Spleen (tissue), 7 donors: ENCODE measurements around the gene CLIP1.

Experiments used
- POLR2A ChIP-seq, 3 donors: fragments of 450-650 bp; IDR thresholded peaks; one replicate each; pipeline ENCODE4 v1.5.1; 2017; ENCODE audit warnings: antibody characterized with exemption in 3 of 3, mild to moderate bottlenecking in 1 of 3
- POLR2AphosphoS5 ChIP-seq, 3 donors: sonication (generic); formaldehyde crosslinking; IDR thresholded peaks; one replicate each; pipeline ENCODE4 v1.5.1; 2017; ENCODE audit warnings: antibody characterized with exemption in 3 of 3
- TF ChIP-seq, protein P1 (sequence below), 11 experiments: fragments of 200-600 bp in 7 of 11; fragments of 450-650 bp in 4 of 11; sonication (generic) in 4 of 11; IDR thresholded peaks in 8 of 11; conservative IDR thresholded peaks in 3 of 11; 1 replicate in 7 of 11; 2 replicates in 4 of 11; pipeline versions ENCODE4 v1.4.0 to v1.8.0; 2016 to 2021; ENCODE audit warnings: antibody characterized with exemption in 11 of 11, inconsistent platforms in 4 of 11, mild to moderate bottlenecking in 1 of 11
- donor health status: DM: no; HTN: no; CAD: no; lungs with moderate emphysema.
- donor health status: DM: no; HTN: no; CAD: no.
- donor health status: DM: no; HTN: no; CAD: no.

DNA sequence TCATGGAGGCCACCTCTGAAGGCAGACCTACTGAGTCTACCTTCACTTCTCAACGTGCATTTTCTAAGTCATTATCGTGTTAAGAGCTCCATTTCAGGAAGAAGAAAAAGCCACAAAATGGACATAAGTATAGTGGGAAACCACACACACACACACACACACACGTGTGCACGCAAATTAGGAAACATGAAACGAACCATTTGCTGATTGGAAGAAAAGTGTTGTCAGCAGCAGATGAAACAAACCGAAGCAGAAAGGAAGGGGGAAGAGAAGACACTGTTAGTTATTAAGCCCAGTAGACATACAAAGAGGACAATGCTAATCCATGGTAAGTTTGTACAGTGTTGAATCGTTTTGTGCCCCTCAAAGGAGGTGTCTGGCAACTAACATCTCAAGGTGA is 146.2 kb downstream of the CLIP1 start:
- TF ChIP-seq, protein P1, sequence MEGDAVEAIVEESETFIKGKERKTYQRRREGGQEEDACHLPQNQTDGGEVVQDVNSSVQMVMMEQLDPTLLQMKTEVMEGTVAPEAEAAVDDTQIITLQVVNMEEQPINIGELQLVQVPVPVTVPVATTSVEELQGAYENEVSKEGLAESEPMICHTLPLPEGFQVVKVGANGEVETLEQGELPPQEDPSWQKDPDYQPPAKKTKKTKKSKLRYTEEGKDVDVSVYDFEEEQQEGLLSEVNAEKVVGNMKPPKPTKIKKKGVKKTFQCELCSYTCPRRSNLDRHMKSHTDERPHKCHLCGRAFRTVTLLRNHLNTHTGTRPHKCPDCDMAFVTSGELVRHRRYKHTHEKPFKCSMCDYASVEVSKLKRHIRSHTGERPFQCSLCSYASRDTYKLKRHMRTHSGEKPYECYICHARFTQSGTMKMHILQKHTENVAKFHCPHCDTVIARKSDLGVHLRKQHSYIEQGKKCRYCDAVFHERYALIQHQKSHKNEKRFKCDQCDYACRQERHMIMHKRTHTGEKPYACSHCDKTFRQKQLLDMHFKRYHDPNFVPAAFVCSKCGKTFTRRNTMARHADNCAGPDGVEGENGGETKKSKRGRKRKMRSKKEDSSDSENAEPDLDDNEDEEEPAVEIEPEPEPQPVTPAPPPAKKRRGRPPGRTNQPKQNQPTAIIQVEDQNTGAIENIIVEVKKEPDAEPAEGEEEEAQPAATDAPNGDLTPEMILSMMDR (IDR thresholded peaks at IDR 0.05 in 8 of 11, conservative IDR thresholded peaks at IDR 0.05 in 3 of 11), result no peak
- no peak for TF ChIP-seq POLR2A (IDR thresholded peaks at IDR 0.05)
- TF ChIP-seq POLR2AphosphoS5 (IDR thresholded peaks at IDR 0.05), result no peak
